Neutrophil (primary cell): ENCODE data around the gene SELENOI.
A peak's percentile ranks its signal among the peaks of the same experiment; 100 is the strongest.
"Not testable (repeated sequence)": the region's sequence is repeated elsewhere in the genome, so short reads cannot be mapped to it uniquely, and the experiment has no call there.

Source experiments
- H3K27ac ChIP-seq: fragments of 200-600 bp; sonication (generic); 2 replicates; pipeline ENCODE4 v1.5.1; 2016; ENCODE audit warnings: mild to moderate bottlenecking, moderate library complexity
- H3K27me3 ChIP-seq: fragments of 200-600 bp; sonication (generic); 2 replicates; pipeline ENCODE4 v1.6.0; 2016; ENCODE audit warnings: mild to moderate bottlenecking
- H3K36me3 ChIP-seq: fragments of 200-600 bp; sonication (generic); 2 replicates; pipeline ENCODE4 v1.5.1; 2017
- H3K4me1 ChIP-seq, 2 experiments: fragments of 200-600 bp in 1 of 2; sonication (generic) in 1 of 2; 1 replicate in 1 of 2; 2 replicates in 1 of 2; pipeline versions ENCODE4 v1.5.1 to v1.6.1; 2013 to 2016; ENCODE audit warnings: low read depth in 1 of 2, low read length in 1 of 2, mild to moderate bottlenecking in 1 of 2, moderate library complexity in 1 of 2; ENCODE audit not compliant: control insufficient read depth in 1 of 2, insufficient read depth in 1 of 2
- H3K4me3 ChIP-seq, 2 experiments: fragments of 200-600 bp in 1 of 2; sonication (generic) in 1 of 2; 1 replicate in 1 of 2; 2 replicates in 1 of 2; pipeline ENCODE4 v1.5.1; 2013 to 2016; ENCODE audit warnings: low read depth in 1 of 2, low read length in 1 of 2, mild to moderate bottlenecking in 1 of 2, moderate library complexity in 1 of 2
- H3K9me3 ChIP-seq: fragments of 200-600 bp; sonication (generic); 2 replicates; pipeline ENCODE4 v1.5.1; 2016
- CTCF ChIP-seq: fragments of 200-600 bp; sonication (generic); IDR thresholded peaks from 2 replicates; pipeline ENCODE4 v1.5.1; 2016; ENCODE audit warnings: antibody characterized with exemption

SELENOI gene

GRCh38 chr2:26318950-26319349, 27.0 kb upstream of the SELENOI start:
- Histone ChIP-seq H3K27ac (no peak overlapping the region), H3K4me3 (no peak overlapping the region), H3K27me3 (no peaks in the 10 kb centered on the region), H3K36me3 (no peaks in the 10 kb centered on the region), H3K9me3 (no peaks in the 10 kb centered on the region), H3K4me1 (no peaks in the 10 kb centered on the region)
- TF ChIP-seq CTCF, result no peak

GRCh38 chr2:26324479-26324878, 21.5 kb upstream of the SELENOI start:
- H3K9me3 ChIP-seq, H3K27me3 ChIP-seq, H3K4me3 ChIP-seq, H3K27ac ChIP-seq, H3K36me3 ChIP-seq: not testable (repeated sequence)
- peaks cover 10 to 16% of the 10 kb centered on the region in 2 experiments for H3K4me1 ChIP-seq

GRCh38 chr2:26324903-26325302, 21.0 kb upstream of the SELENOI start:
- no peak for TF ChIP-seq CTCF
- no peak overlapping the region for H3K27ac ChIP-seq
- no peaks in the 10 kb centered on the region for H3K9me3 ChIP-seq
- H3K4me1 ChIP-seq, result peaks cover 13 to 20% of the 10 kb centered on the region in 2 experiments
- no peaks in the 10 kb centered on the region for H3K27me3 ChIP-seq
- no peaks in the 10 kb centered on the region for H3K36me3 ChIP-seq
- no peak overlapping the region for H3K4me3 ChIP-seq

GRCh38 chr2:26325851-26326250, 20.1 kb upstream of the SELENOI start:
- Histone ChIP-seq H3K4me1 (peaks cover 17 to 25% of the 10 kb centered on the region in 2 experiments), H3K36me3 (no peaks in the 10 kb centered on the region), H3K9me3 (no peaks in the 10 kb centered on the region), H3K4me3 (no peak overlapping the region), H3K27me3 (no peaks in the 10 kb centered on the region), H3K27ac (no peak overlapping the region)
- TF ChIP-seq CTCF, result no peak

- TF ChIP-seq CTCF, result no peak
- Histone ChIP-seq H3K27me3 (no peaks in the 10 kb centered on the region), H3K27ac (no peak overlapping the region), H3K9me3 (no peaks in the 10 kb centered on the region), H3K36me3 (no peaks in the 10 kb centered on the region), H3K4me1 (peaks cover 17 to 25% of the 10 kb centered on the region in 2 experiments), H3K4me3 (no peak overlapping the region)
These were observed 19.4 kb upstream of the SELENOI start for GRCh38 chr2:26326514-26326913.

DNA sequence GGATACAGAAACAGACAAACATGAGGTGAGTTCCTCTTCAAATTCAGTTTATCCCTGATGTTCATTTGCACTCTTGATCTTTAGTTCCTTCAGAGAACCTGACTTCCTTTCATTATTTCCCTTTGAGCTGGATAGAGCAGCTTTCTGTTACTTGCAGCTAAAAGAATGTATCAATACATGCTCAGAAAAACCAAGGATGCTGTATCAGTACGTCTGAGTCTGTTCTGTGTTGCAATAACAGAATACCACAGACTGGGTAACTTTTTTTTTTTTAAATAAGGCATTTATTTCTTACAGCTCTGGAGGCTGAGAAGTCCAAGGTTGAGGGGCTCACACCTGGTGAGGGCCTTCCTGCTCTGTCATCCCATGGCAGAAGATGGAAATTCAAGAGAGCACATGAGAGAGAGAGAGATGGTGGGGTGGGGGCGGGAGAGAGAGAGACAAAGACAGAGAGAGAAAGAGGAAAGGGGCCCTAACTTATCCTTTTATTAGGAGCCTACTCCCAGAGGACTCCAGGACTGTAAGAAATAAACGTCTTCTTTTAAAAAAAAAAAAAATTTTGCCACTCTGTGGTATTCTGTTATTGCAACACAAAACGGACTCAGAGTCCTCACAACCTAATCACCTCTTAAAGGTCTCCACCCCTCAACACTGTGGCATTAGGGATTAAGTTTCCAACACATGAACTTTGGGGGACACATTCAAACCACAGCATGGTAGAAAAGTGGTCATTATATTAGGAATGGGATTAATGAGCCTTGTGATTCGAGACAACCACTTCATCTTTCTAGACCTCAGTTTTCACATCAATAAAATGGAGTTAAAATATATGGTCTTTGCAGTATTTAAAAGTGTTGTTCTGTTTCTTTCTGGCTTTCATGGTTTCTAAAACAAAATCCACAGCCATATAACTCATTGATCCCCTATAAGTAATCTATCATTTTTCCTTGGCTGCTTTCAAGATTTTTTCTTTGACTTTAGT, 18.4 kb upstream of the SELENOI start:
- Histone ChIP-seq H3K4me3 (no peak overlapping the region), H3K9me3 (no peaks in the 10 kb centered on the region), H3K4me1 (peaks cover 17 to 25% of the 10 kb centered on the region in 2 experiments), H3K27ac (peak overlapping the region; percentile 30), H3K27me3 (no peaks in the 10 kb centered on the region), H3K36me3 (no peaks in the 10 kb centered on the region)
- TF ChIP-seq CTCF, result no peak

GRCh38 chr2:26329083-26329482, 16.9 kb upstream of the SELENOI start:
- H3K4me3 ChIP-seq, H3K27me3 ChIP-seq, H3K9me3 ChIP-seq, H3K27ac ChIP-seq, H3K36me3 ChIP-seq: not testable (repeated sequence)
- peaks cover 17 to 25% of the 10 kb centered on the region in 2 experiments for H3K4me1 ChIP-seq
